GM13977 (cell line): ENCODE measurements around the gene CAMK1G.

ENCODE experiments used
- DNase-seq: peaks from one replicate; pipeline ENCODE4 v3.0.0; 2012; ENCODE audit warnings: low spot score
- CTCF ChIP-seq: IDR thresholded peaks from 2 replicates; pipeline ENCODE4 v1.5.1; 2012; ENCODE audit warnings: mild to moderate bottlenecking, control low read depth; ENCODE audit not compliant: insufficient read depth; ENCODE audit errors: extremely low read depth, missing control alignments
- in situ Hi-C: fragments of 300-500 bp; cut with MboI; formaldehyde crosslinking; loops from one replicate; pipeline ENCODE4 v1.12.0; 2022; ENCODE audit warnings: low sequenced_read_pairs, low pct_unique_long_range_greater_than_20kb, mixed read lengths, inconsistent platforms; ENCODE audit not compliant: unreplicated experiment

The CAMK1G gene

DNA sequence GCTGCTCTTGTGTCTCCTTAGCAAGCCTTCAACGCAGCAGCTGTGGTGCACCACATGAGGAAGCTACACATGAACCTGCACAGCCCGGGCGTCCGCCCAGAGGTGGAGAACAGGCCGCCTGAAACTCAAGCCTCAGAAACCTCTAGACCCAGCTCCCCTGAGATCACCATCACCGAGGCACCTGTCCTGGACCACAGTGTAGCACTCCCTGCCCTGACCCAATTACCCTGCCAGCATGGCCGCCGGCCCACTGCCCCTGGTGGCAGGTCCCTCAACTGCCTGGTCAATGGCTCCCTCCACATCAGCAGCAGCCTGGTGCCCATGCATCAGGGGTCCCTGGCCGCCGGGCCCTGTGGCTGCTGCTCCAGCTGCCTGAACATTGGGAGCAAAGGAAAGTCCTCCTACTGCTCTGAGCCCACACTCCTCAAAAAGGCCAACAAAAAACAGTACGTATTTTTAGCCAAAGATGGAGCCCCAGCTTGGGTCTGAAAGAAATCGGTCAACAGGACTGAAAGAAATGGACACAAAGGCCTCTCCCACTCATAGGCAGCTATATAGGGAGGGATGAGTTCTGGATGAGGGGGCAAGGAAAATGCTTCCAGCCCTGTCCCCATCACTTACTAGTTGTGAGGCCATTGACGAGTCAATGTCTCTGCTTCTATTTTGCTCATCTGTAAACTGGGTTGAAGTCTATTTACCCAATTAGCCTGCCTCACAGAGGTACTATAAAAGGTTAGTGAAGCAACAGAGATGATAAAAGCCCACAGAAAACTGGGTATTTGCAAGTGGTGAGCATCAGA lies 28.5 kb downstream of the CAMK1G start:
- in situ Hi-C loops: no loop called here
- TF ChIP-seq CTCF: no peak
- DNase-seq: no peak

GRCh38 chr1:209612646-209613399 lies 29.3 kb downstream of the CAMK1G start:
- no peak for TF ChIP-seq CTCF
- no peak for DNase-seq
- in situ Hi-C loops: no loop called here

- in situ Hi-C loops: no loop called here
- no peak for TF ChIP-seq CTCF
- no peak for DNase-seq
Observed at GRCh38 chr1:209613400-209614150, 30.1 kb downstream of the CAMK1G start.

- in situ Hi-C loops: no loop called here
- no peak for DNase-seq
- no peak for TF ChIP-seq CTCF
Observed at GRCh38 chr1:209614151-209614420, 30.6 kb downstream of the CAMK1G start.

GRCh38 chr1:209614906-209615305 lies 31.4 kb downstream of the CAMK1G start:
- no peak for TF ChIP-seq CTCF
- in situ Hi-C loops: no loop called here

GRCh38 chr1:209616366-209617046 lies 33.0 kb downstream of the CAMK1G start:
- in situ Hi-C loops: no loop called here
- no peak for DNase-seq
- TF ChIP-seq CTCF: no peak

More at GRCh38 chr1:209614906-209615305, 31.4 kb downstream of the CAMK1G start:
- DNase-seq: peak; percentile 10
